Stimulated activated CD8-positive, alpha-beta memory T cell treated with anti-CD3 and anti-CD28 coated beads, Interleukin-12 subunit alpha, Interleukin-12 subunit beta, amount 100 ng/mL, for 1 hour (primary cell): ENCODE results near the gene OR8G5.
"Not testable (repeated sequence)": the region's sequence is repeated elsewhere in the genome, so short reads cannot be mapped to it uniquely, and the experiment has no call there.

Source experiments
- DNase-seq: peaks from one replicate; pipeline ENCODE4 v3.0.0-alpha.2; 2020; ENCODE audit warnings: low read depth

The OR8G5 gene

DNA sequence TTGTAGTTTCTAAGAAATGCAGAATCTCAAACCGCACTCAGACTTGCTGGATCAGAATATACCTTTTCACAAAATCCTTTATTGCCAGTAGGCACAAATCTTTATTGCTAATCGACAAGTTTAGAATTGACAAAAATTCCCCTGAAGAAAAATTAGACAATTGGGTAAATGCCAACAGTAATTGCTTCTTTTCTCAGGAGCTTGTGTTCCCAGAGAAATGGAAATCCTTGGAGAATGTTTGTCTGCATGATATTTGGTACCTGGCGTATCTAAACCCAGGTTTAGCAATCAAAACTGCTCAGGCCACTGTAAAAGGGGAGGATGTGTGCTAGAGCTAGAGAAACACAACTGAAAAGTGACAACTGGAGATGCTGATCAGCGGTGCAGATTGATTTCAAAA is at the start of gene OR8G5:
TSS of gene OR8G5 (plus strand) at position 301 of the 400 bp plus-strand sequence. CDS start 8,556 bp downstream, outside the sequence.
- DNase-seq = no peak

DNA sequence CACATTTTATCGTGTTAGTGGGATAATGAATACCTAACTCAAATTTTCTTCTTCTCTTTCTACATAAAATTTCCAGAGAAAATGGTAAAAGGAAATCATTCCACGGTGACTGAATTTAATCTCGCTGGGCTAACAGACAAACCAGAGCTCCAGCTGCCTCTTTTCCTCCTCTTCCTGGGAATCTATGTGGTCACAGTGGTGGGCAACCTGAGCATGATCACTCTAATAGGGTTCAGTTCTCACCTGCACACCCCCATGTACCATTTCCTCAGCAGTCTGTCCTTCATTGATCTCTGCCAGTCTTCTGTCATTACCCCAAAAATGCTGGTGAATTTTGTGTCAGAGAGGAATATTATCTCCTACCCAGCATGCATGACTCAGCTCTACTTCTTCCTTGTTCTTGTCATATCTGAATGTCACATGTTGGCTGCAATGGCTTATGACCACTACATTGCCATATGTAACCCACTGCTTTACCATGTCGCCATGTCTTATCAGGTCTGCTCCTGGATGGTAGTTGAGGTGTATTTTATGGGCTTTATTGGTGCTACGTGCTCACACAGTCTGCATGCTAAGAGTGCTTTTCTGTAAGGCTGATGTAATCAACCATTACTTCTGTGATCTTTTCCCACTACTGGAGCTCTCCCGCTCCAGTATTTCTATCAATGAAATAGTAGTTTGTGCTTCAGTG is 48.9 kb upstream of the OR8G5 start:
- DNase-seq = no peak

DNA sequence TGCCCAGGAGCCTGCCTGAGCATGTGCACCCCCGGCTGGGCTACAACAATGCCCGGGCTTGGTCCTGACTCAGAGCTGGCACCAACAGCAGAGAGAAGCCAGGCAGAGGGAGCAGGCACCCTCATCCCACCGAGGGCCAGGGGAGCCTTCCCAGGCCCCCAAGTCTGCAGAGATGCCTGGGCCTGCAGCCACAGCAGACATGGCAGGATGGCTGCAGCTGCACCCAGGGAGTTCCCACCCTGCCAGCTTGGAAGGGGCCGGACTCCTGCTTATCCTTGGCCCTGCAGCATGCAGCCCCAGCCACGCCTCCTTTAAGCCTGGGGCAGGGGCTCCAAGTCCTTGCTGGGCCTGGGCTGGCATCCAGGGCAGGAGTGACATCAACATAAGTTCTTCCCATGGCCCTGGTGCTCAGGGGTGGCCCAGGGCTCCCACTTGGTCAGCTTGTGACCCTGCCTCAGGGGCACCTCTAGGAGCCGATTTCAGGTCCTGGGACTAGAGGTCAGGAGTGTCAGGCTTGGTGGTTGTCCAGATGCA is 46.3 kb upstream of the OR8G5 start:
- DNase-seq = no peak

DNA sequence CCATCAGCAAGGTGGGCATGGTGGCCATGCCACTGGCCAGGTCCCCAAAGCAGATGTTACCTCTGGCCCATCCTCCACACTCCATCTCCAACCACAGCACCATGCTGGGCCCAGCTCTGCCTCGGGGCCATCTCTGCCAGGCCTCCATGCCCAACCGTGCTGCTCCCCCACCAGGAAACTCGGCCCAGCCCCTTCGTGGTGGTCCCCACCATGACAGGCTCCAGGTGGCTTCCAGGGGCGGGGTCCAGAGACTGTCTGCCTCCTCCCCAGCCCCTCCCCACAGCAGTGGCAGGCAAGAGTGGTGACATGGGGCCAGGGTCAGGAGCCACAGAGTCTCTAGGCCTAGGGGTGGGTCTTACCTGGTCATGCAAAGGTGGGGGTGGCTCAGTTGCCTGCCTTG is 45.8 kb upstream of the OR8G5 start:
- no peak for DNase-seq

DNA sequence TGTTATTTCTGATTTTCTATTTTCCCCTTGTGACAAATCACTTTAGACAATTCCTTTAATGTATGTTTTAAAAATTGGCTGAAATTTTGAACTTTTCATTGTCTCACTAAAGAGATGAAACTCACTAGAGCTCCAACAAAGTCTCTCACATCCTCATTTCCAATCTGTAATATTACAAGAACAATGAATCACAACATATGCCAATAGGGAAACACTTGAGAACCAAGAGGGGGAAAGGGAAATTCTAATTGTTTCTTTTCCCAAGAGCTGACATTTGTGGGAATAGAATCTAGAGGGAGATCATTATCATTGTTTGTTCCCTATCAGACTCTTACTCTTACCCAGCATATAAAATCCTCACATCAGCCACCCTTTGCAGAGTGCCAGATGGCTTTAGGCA is 44.9 kb upstream of the OR8G5 start:
- DNase-seq = no peak

DNA sequence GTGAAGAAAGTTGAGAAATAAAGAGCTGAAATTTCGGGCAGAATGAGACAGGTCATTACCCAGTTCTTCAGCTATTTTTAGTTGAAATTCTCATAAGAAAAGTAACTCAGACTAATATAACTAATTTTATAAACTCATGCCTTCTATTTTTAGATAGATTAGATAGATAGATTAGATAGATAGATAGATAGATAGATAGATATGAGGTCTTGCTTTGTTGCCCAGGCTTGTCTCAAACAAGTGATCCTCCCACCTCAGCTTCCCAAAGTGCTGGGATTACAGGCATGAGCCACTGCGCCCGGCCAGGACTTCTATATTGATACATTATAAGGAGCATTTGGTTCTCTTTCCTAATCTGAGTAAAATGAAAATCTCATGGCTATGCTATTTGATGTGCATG is 42.1 kb upstream of the OR8G5 start:
- no peak for DNase-seq

DNA sequence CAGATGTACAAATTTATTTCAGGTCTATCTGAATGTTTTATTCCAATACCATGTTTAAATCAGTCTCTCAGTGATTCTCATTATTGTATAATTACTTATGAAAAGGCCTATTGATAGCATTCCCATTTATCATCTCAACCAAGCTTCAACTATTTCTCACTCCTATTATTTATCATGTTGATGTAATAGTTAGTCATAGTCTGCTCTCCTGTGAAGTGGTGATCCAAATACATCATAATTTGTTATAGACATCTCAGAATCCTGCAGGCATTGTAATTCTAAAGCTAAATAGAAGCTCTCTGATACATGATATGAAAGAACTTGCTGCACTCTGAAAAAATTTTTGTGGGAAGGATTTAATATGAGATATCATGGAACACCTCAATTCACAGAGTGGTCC is 37.0 kb upstream of the OR8G5 start:
- no peak for DNase-seq

- no peak for DNase-seq
Measured at GRCh38 chr11:124222407-124222806, 33.8 kb upstream of the OR8G5 start.

- not testable (repeated sequence) for DNase-seq
Measured at GRCh38 chr11:124224618-124225423, 31.4 kb upstream of the OR8G5 start.

GRCh38 chr11:124225471-124225870 is 30.7 kb upstream of the OR8G5 start:
- no peak for DNase-seq

- no peak for DNase-seq
Measured at GRCh38 chr11:124233376-124233775, 22.8 kb upstream of the OR8G5 start.

- no peak for DNase-seq
Measured at GRCh38 chr11:124238512-124238911, 17.7 kb upstream of the OR8G5 start.

DNA sequence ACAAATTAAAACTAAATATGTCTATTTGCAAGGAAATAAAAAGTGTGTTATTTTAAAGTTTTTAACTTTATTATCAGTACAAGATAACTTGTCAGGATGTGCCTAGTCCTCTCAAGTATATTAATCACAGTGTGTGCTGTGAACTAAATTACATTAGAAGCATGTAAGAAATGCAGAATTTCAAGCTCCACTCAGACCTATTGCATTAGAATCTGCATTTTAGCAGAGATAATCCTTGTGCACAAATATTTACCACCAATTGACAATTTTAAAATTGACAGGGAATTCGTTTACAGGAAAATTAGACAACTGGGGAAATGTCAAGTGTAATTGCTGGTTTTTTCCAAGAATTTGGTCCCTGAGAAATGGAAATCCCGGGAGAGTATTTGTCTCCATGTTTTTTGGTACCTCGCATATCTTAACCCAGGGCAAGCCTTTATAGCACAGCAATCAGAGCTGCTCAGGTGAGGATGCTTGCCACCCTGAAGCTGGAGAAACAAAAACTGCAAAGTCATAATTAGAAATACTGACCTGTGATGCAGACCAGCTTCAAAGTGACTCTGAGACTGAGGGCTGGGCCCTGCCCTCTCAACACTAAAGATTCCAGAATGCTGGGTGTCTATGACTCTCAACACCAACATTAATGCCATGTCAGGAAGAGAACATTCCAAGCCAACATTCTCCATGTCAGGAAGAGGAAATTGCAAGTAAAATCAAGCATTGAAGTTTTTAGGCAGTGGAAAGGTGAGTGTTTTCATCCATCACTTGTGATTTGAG is 15.4 kb upstream of the OR8G5 start, which contains the start of gene OR8G1:
TSS of gene OR8G1 (plus strand) at position 475 of the 777 bp plus-strand sequence. CDS start 8,581 bp downstream, outside the sequence.
- no peak for DNase-seq

DNA sequence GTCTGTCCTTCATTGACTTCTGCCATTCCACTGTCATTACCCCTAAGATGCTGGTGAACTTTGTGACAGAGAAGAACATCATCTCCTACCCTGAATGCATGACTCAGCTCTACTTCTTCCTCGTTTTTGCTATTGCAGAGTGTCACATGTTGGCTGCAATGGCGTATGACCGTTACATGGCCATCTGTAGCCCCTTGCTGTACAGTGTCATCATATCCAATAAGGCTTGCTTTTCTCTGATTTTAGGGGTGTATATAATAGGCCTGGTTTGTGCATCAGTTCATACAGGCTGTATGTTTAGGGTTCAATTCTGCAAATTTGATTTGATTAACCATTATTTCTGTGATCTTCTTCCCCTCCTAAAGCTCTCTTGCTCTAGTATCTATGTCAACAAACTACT is 6.3 kb upstream of the OR8G5 start:
- DNase-seq = not testable (repeated sequence)

- not testable (repeated sequence) for DNase-seq
Measured at GRCh38 chr11:124265041-124265440, 8.9 kb downstream of the OR8G5 start.

DNA sequence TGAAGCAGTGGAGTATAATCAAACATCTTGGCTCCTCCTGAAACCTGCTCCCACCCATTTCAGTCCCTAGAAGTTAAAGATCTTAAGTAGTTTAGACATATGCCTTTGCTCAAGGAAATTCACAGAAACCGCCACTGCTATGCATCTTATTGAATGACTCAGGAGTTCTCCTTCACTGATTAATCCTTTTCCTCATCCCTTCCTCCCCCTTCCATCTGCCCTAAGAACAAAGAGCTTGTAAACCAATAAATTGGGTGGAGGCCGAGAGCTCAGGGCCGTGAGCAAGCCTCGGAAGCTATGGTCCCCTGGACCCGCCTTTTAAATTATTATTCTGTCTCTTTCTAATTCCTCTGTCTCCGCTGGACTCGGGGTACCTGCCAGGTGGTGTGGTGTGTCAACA is 14.7 kb downstream of the OR8G5 start:
- DNase-seq = not testable (repeated sequence)

GRCh38 chr11:124274000-124274399 is 17.8 kb downstream of the OR8G5 start:
- no peak for DNase-seq

GRCh38 chr11:124276081-124276480 is 19.9 kb downstream of the OR8G5 start:
- no peak for DNase-seq

DNA sequence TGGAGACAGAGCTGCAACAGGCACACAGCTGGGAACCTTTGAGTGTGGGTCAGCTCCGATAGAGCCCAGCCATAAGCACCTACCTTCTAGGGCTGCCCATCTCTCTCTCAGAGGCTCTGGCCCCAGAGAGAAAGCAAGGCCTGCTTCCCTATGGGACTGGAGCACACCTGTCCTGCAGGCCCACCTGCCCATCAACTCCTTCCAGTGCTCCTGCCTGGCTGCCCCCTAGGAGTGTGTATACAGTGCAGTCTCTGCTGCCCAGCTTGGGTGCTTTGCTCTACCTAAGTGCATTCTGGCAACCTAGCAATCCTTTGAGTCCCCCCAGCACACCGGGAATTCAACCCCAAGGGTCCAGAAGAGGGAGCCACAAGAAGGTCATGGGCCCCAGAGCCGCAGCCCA is 21.0 kb downstream of the OR8G5 start:
- DNase-seq = no peak

DNA sequence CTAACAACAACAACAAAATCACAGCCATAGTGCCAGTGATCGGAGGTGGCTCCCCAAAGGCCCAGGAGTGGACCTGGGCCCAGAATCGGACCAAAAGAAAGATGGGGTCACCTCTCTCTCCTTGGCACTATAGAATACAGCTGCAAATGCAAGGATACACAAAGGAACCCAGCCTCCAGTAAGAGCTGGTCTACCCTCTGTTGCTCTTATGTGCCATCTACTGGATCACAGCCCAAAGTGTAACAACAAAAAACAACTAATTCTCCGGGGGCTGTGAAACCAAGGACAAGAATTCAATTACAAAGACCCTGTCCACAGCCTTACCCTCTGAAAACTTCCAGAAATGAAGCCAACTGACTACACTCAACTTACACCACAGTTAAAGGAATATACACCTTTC is 21.6 kb downstream of the OR8G5 start:
- DNase-seq = no peak

DNA sequence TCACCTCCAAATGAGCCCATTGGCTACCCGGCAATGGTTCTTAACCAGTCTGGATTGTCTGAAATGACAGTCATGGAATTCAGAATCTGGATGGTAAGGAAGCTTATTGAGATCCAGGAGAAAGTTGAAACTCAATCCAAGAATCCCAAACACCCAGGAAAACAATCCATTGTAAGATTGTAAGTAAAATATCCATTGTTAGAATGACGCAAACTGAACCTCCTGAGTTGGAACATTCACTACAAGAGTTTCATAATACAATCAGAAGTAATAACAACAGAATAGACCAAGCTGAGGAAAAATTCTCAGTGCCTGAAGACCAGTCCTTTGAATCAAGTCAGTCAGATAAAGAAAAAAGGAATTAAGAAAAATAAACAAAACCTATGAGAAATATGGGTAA is 22.1 kb downstream of the OR8G5 start:
- no peak for DNase-seq

- no peak for DNase-seq
Measured at GRCh38 chr11:124285610-124286344, 29.6 kb downstream of the OR8G5 start.
